NCI-H187 (cell line): ENCODE data around the gene PPM1D.
"Not testable (repeated sequence)": the region's sequence is repeated elsewhere in the genome, so short reads cannot be mapped to it uniquely, and the experiment has no call there.

Source experiments
- DNase-seq, 2 experiments: peaks; one replicate each; lab custom pipeline; 2025; lab: John Stamatoyannopoulos, UW

Gene PPM1D

GRCh38 chr17:60599620-60600489, at the start of gene PPM1D:
Gene PPM1D (plus strand): TSS chr17:60600193. CDS start chr17:60600415, 222 bp downstream.
- peak; percentile 97 for DNase-seq

- DNase-seq: not testable (repeated sequence)
Measured at GRCh38 chr17:60552255-60552654, 47.7 kb upstream of the PPM1D start.

GRCh38 chr17:60554377-60554788, 45.6 kb upstream of the PPM1D start:
- no peak for DNase-seq

GRCh38 chr17:60555786-60556185, 44.2 kb upstream of the PPM1D start:
- no peak for DNase-seq

GRCh38 chr17:60557805-60558204, 42.2 kb upstream of the PPM1D start:
- DNase-seq: no peak

- no peak for DNase-seq
Measured at GRCh38 chr17:60559659-60559994, 40.4 kb upstream of the PPM1D start.

GRCh38 chr17:60559995-60560859, 39.8 kb upstream of the PPM1D start:
- no peak for DNase-seq

- DNase-seq: no peak
Measured at GRCh38 chr17:60560860-60561257, 39.1 kb upstream of the PPM1D start.

GRCh38 chr17:60562421-60562820, 37.6 kb upstream of the PPM1D start:
- no peak for DNase-seq

GRCh38 chr17:60563743-60564142, 36.2 kb upstream of the PPM1D start:
- no peak for DNase-seq

GRCh38 chr17:60565233-60565632, 34.8 kb upstream of the PPM1D start:
- no peak for DNase-seq

GRCh38 chr17:60573236-60574051, 26.5 kb upstream of the PPM1D start:
- no peak for DNase-seq

GRCh38 chr17:60577147-60577915, 22.7 kb upstream of the PPM1D start:
- no peak for DNase-seq

GRCh38 chr17:60579090-60579489, 20.9 kb upstream of the PPM1D start:
- DNase-seq: no peak

GRCh38 chr17:60579551-60579950, 20.4 kb upstream of the PPM1D start:
- no peak for DNase-seq

- no peak for DNase-seq
Measured at GRCh38 chr17:60583008-60583407, 17.0 kb upstream of the PPM1D start.

- DNase-seq: no peak
Measured at GRCh38 chr17:60585887-60586286, 14.1 kb upstream of the PPM1D start.

GRCh38 chr17:60586288-60586974, 13.6 kb upstream of the PPM1D start:
- no peak for DNase-seq

GRCh38 chr17:60590070-60590469, 9.9 kb upstream of the PPM1D start:
- DNase-seq: no peak

- no peak for DNase-seq
Measured at GRCh38 chr17:60592750-60593149, 7.2 kb upstream of the PPM1D start.
